ENCODE data around the gene BORCS5. TPM values are rescaled to one million over a fixed set of nuclear protein-coding genes. Genes with fewer than 3 reads are reported as not detected.

Gene BORCS5
- total and polyA plus RNA-seq, 2 experiments from 2014 or later, result 11.3 to 12.6 TPM

DNA sequence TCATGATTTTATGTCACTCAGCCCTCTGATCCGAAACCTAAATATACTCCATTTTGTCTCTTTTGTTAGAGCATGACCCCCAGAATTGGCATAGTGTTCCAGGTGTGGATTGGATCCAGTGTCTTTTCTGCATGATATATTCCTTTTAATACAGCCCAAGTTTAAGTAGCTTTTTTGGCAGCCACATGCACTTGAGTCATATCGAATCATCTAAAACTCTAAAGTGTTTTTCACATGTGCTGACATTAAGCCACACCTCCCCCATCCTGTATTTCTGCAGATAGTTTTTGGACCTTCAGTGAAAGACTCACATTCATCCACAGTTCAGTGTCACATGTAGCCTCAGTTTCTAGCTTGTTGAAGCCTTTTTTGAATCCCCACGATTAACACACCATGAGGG is 30.6 kb downstream of the BORCS5 start:
- peaks cover 6% of the 10 kb centered on the region; the same call in 1 of the 3 replicates for H3K9me3 Mint-ChIP-seq
- H3K27ac Mint-ChIP-seq, result no peak overlapping the region; the same call in 1 of the 2 replicates
- ATAC-seq (no peak), DNase-seq (ENCODE audit: low spot score) (no peak)
- Histone ChIP-seq H3K4me1 (ENCODE audit: insufficient read depth) (peaks cover 21% of the 10 kb centered on the region), H3K36me3 (ENCODE audit: insufficient read depth) (no peaks in the 10 kb centered on the region), H3K4me2 (no peak overlapping the region), H2AFZ (0 out of 2 replicates have a peak overlapping the region, but pooled peaks have one; percentile 8), H3K4me3 (no peak overlapping the region), H3K27ac (ENCODE audit: low read depth) (no peak overlapping the region), H3K27me3 (ENCODE audit: insufficient read depth) (no peaks in the 10 kb centered on the region), H4K20me1 (replicated peaks; ENCODE audit: insufficient read depth) (no peaks in the 10 kb centered on the region), H3K79me2 (replicated peaks; ENCODE audit: insufficient read depth) (no peaks in the 10 kb centered on the region), H3F3A (replicated peaks; ENCODE audit: low read depth) (no peaks in the 10 kb centered on the region), H3K9me2 (ENCODE audit: insufficient read depth) (no peaks in the 10 kb centered on the region)
- H3K4me3 Mint-ChIP-seq, result no peak overlapping the region
- peaks cover 2% of the 10 kb centered on the region for H3K27me3 Mint-ChIP-seq (ENCODE audit: insufficient read depth, low read depth, poor library complexity)
- TF ChIP-seq, protein P1, sequence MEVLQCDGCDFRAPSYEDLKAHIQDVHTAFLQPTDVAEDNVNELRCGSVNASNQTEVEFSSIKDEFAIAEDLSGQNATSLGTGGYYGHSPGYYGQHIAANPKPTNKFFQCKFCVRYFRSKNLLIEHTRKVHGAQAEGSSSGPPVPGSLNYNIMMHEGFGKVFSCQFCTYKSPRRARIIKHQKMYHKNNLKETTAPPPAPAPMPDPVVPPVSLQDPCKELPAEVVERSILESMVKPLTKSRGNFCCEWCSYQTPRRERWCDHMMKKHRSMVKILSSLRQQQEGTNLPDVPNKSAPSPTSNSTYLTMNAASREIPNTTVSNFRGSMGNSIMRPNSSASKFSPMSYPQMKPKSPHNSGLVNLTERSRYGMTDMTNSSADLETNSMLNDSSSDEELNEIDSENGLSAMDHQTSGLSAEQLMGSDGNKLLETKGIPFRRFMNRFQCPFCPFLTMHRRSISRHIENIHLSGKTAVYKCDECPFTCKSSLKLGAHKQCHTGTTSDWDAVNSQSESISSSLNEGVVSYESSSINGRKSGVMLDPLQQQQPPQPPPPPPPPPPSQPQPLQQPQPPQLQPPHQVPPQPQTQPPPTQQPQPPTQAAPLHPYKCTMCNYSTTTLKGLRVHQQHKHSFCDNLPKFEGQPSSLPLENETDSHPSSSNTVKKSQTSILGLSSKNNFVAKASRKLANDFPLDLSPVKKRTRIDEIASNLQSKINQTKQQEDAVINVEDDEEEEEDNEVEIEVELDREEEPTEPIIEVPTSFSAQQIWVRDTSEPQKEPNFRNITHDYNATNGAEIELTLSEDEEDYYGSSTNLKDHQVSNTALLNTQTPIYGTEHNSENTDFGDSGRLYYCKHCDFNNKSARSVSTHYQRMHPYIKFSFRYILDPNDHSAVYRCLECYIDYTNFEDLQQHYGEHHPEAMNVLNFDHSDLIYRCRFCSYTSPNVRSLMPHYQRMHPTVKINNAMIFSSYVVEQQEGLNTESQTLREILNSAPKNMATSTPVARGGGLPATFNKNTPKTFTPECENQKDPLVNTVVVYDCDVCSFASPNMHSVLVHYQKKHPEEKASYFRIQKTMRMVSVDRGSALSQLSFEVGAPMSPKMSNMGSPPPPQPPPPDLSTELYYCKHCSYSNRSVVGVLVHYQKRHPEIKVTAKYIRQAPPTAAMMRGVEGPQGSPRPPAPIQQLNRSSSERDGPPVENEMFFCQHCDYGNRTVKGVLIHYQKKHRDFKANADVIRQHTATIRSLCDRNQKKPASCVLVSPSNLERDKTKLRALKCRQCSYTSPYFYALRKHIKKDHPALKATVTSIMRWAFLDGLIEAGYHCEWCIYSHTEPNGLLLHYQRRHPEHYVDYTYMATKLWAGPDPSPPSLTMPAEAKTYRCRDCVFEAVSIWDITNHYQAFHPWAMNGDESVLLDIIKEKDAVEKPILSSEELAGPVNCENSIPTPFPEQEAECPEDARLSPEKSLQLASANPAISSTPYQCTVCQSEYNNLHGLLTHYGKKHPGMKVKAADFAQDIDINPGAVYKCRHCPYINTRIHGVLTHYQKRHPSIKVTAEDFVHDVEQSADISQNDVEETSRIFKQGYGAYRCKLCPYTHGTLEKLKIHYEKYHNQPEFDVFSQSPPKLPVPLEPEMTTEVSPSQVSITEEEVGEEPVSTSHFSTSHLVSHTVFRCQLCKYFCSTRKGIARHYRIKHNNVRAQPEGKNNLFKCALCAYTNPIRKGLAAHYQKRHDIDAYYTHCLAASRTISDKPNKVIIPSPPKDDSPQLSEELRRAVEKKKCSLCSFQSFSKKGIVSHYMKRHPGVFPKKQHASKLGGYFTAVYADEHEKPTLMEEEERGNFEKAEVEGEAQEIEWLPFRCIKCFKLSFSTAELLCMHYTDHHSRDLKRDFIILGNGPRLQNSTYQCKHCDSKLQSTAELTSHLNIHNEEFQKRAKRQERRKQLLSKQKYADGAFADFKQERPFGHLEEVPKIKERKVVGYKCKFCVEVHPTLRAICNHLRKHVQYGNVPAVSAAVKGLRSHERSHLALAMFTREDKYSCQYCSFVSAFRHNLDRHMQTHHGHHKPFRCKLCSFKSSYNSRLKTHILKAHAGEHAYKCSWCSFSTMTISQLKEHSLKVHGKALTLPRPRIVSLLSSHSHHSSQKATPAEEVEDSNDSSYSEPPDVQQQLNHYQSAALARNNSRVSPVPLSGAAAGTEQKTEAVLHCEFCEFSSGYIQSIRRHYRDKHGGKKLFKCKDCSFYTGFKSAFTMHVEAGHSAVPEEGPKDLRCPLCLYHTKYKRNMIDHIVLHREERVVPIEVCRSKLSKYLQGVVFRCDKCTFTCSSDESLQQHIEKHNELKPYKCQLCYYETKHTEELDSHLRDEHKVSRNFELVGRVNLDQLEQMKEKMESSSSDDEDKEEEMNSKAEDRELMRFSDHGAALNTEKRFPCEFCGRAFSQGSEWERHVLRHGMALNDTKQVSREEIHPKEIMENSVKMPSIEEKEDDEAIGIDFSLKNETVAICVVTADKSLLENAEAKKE (CRISPR knock-in tag; IDR thresholded peaks at IDR 0.05), result no peak
- TF ChIP-seq STAT1 (IDR thresholded peaks at IDR 0.05; ENCODE audit: unreplicated experiment), result no peak
- TF ChIP-seq ZNF114 (CRISPR knock-in tag; IDR thresholded peaks at IDR 0.05), result no peak
- no peak for TF ChIP-seq NANOG (IDR thresholded peaks at IDR 0.05; ENCODE audit: borderline replicate concordance)
- TF ChIP-seq CREB1 (CRISPR knock-in tag; IDR thresholded peaks at IDR 0.05; ENCODE audit: low read depth), result no peak
- TF ChIP-seq, protein P2, sequence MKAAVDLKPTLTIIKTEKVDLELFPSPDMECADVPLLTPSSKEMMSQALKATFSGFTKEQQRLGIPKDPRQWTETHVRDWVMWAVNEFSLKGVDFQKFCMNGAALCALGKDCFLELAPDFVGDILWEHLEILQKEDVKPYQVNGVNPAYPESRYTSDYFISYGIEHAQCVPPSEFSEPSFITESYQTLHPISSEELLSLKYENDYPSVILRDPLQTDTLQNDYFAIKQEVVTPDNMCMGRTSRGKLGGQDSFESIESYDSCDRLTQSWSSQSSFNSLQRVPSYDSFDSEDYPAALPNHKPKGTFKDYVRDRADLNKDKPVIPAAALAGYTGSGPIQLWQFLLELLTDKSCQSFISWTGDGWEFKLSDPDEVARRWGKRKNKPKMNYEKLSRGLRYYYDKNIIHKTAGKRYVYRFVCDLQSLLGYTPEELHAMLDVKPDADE (IDR thresholded peaks at IDR 0.05), result no peak
- TF ChIP-seq POLR2AphosphoS5 (IDR thresholded peaks at IDR 0.05; ENCODE audit: low read depth), result no peak
- TF ChIP-seq EZH2phosphoT487 (IDR thresholded peaks at IDR 0.05; ENCODE audit: unreplicated experiment), result no peak
- TF ChIP-seq ZNF331 (CRISPR knock-in tag; IDR thresholded peaks at IDR 0.05; ENCODE audit: low read depth), result no peak
- TF ChIP-seq, protein P3, sequence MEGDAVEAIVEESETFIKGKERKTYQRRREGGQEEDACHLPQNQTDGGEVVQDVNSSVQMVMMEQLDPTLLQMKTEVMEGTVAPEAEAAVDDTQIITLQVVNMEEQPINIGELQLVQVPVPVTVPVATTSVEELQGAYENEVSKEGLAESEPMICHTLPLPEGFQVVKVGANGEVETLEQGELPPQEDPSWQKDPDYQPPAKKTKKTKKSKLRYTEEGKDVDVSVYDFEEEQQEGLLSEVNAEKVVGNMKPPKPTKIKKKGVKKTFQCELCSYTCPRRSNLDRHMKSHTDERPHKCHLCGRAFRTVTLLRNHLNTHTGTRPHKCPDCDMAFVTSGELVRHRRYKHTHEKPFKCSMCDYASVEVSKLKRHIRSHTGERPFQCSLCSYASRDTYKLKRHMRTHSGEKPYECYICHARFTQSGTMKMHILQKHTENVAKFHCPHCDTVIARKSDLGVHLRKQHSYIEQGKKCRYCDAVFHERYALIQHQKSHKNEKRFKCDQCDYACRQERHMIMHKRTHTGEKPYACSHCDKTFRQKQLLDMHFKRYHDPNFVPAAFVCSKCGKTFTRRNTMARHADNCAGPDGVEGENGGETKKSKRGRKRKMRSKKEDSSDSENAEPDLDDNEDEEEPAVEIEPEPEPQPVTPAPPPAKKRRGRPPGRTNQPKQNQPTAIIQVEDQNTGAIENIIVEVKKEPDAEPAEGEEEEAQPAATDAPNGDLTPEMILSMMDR (conservative IDR thresholded peaks at IDR 0.05; ENCODE audit: low read depth in 2 of 2), result no peak
- TF ChIP-seq, protein P4, sequence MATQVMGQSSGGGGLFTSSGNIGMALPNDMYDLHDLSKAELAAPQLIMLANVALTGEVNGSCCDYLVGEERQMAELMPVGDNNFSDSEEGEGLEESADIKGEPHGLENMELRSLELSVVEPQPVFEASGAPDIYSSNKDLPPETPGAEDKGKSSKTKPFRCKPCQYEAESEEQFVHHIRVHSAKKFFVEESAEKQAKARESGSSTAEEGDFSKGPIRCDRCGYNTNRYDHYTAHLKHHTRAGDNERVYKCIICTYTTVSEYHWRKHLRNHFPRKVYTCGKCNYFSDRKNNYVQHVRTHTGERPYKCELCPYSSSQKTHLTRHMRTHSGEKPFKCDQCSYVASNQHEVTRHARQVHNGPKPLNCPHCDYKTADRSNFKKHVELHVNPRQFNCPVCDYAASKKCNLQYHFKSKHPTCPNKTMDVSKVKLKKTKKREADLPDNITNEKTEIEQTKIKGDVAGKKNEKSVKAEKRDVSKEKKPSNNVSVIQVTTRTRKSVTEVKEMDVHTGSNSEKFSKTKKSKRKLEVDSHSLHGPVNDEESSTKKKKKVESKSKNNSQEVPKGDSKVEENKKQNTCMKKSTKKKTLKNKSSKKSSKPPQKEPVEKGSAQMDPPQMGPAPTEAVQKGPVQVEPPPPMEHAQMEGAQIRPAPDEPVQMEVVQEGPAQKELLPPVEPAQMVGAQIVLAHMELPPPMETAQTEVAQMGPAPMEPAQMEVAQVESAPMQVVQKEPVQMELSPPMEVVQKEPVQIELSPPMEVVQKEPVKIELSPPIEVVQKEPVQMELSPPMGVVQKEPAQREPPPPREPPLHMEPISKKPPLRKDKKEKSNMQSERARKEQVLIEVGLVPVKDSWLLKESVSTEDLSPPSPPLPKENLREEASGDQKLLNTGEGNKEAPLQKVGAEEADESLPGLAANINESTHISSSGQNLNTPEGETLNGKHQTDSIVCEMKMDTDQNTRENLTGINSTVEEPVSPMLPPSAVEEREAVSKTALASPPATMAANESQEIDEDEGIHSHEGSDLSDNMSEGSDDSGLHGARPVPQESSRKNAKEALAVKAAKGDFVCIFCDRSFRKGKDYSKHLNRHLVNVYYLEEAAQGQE (IDR thresholded peaks at IDR 0.05; ENCODE audit: unreplicated experiment), result no peak
- TF ChIP-seq JUNB (IDR thresholded peaks at IDR 0.05; ENCODE audit: unreplicated experiment), result no peak
- TF ChIP-seq EZH2 (IDR thresholded peaks at IDR 0.05; ENCODE audit: low read depth, unreplicated experiment), result no peak
- H3K36me3 Mint-ChIP-seq (ENCODE audit: low read depth), result peaks cover 12% of the 10 kb centered on the region; the same call in 2 of the 3 replicates
- peaks cover 27% of the 10 kb centered on the region for H3K4me1 Mint-ChIP-seq
